HFF-Myc (cell line): ENCODE measurements around the gene RNPS1.

Experiments
- DNase-seq: peaks from one replicate; pipeline ENCODE4 v3.0.0-alpha.2; 2011; ENCODE audit warnings: low read depth; ENCODE audit errors: extremely low read depth
- H3K4me3 ChIP-seq: replicated peaks from 2 replicates; pipeline ENCODE4 v1.5.1; 2011; ENCODE audit warnings: low read depth, mild to moderate bottlenecking, control low read depth, low read length
- CTCF ChIP-seq: IDR thresholded peaks from 2 replicates; pipeline ENCODE4 v1.5.1; 2012; ENCODE audit warnings: mild to moderate bottlenecking, low read depth, low read length, control low read depth; ENCODE audit errors: missing control alignments

The RNPS1 gene

GRCh38 chr16:2209258-2210008 is 58.5 kb downstream of the RNPS1 start:
- no peak for TF ChIP-seq CTCF
- DNase-seq: no peak

GRCh38 chr16:2208772-2209171 is 59.2 kb downstream of the RNPS1 start:
- no peak for TF ChIP-seq CTCF
- H3K4me3 ChIP-seq: no peak overlapping the region
- DNase-seq: no peak

More at GRCh38 chr16:2209258-2210008, 58.5 kb downstream of the RNPS1 start:
- no peak overlapping the region for H3K4me3 ChIP-seq

- no peak overlapping the region for H3K4me3 ChIP-seq
- no peak for TF ChIP-seq CTCF
- DNase-seq: no peak
Measured at GRCh38 chr16:2208308-2208707, 59.6 kb downstream of the RNPS1 start.

GRCh38 chr16:2207872-2208271 is 60.1 kb downstream of the RNPS1 start:
- H3K4me3 ChIP-seq: no peak overlapping the region
- no peak for TF ChIP-seq CTCF
- no peak for DNase-seq

- peak overlapping the region; percentile 84 for H3K4me3 ChIP-seq
- TF ChIP-seq CTCF: no peak
- no peak for DNase-seq
Measured at GRCh38 chr16:2206780-2207433, 61.0 kb downstream of the RNPS1 start.

- no peak for DNase-seq
- TF ChIP-seq CTCF: no peak
- H3K4me3 ChIP-seq: peak overlapping the region; percentile 84
Measured at GRCh38 chr16:2206420-2206779, 61.5 kb downstream of the RNPS1 start.
